Fibroblast of skin of scalp (primary cell): ENCODE results near the gene GNAT1.
"Not testable (repeated sequence)": the region's sequence is repeated elsewhere in the genome, so short reads cannot be mapped to it uniquely, and the experiment has no call there.

Experiments
- DNase-seq: peaks from one replicate; pipeline ENCODE4 v3.0.0-alpha.2; 2013

GNAT1 gene

DNA sequence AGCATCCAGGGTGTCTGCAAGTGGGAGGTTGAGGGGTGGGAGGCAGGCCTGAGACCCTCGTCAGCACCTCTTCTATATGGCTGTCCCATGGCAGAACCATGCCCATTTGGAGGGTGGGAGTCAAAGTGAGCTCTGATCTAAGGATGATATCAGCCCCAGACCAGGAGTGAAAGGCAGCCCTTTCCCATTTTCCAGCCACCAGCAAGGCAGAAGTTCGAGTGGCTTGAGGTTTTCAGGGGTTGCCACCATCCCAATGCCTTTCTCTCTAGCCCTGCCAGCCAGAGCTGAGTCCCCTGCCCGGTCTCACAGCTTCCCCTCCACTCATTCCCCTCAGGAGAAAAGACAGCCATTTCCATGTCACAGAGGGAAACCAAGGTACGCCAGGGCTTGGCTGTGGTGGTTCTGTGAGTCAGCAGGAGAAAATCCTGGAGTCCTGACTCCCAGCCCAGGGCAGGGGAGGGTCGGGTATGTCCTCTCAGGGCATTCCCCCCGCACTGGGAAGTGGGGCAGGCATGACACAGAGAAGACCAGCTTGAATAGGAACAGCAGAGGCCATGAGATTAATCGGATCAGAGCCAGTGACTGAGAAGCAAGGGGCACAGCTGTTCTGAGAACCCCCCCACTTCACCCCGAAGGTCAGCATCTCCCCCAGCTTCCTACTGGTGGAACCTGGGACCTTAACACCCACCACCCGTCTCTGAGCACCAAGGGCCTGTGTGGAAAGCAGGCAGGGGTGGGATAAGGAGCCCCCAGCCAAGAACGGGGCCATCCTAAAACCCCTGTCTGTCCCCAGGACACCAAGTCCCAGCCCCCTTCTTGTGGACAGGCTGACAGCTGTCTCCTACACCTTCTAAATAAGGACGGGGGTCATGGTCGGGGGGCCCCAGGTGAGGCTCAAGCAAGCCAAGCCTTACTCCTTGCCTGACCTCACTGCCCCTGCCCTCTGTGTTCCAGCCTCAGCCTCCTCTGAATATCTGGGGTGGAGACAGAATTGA, 12.7 kb downstream of the GNAT1 start:
- DNase-seq, result no peak

DNA sequence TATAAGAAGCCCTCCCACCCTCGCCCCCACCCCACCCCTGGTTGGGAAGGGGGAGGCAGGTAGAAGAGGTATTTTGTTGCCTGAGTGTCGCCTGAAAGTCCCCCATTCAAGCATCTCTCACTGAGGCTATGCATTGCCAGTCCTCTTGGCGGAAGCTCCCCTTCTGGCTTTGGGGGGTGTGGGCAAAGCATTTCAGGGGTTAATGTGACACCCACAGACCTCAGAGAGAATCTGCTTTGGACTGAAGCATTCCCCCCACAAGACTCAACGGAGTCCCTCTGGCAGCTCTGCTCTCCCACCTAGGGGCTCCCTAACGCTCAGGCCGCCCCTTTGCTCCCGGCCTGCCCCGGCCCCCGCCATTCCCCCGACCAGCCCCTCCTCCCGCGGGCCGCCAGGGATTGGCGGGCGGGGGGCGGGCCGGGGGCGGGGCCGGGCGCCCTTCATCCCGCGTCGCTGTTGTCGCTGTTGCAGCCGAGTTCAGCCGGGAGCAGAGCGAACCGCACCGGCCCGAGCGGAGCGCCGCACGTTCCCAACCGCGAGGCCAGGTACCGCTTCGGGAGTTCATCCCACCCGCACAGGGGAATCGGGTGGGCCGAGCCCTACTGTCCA, 13.5 kb downstream of the GNAT1 start, which contains the start of gene SLC38A3:
Gene SLC38A3 (plus strand): TSS at position 468 of the 609 bp plus-strand sequence. CDS start 8,929 bp downstream, outside the sequence.
- no peak for DNase-seq

DNA sequence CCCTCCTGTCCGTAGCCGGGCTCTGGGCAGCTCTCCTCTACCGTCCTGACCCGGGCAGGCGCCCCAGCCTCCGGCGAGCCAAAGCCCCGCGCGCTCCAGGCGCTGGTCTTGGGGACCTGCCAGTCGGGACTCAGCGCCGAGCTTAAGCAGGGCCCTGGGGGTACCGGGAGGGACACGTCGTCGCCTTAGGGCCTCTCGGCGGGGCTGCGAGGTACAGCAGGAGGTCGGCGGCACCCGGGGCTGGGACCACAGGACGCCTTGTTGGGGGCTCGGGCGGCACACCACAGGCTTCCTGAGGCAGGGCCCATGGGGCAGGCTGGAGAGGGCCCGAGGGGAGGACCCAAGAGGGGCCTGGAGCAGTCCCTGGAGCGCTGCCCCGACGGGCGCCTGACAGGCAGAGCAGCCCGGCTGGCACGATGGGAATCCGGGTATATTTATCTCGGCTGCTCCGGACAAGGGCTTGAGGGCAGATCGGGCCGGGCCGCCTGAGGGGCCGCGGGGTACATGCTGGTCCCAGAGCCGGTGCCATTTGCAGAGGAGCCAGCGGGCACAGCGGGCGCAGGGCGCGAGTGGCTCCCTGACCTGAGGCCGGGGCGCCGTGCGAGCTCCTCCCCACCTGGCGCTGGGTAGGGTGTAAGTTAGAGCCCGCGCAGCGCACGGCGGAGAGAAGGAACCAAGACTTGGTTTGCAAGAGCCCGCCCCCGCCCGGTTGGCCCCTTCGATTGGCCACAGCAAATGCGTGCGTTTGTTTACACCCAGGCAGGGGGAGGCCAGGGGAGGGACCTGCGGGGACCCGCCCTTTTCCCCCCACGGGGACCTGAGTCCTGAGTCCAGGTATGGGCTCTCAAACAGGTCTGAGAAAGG, 14.2 kb downstream of the GNAT1 start:
- no peak for DNase-seq

DNA sequence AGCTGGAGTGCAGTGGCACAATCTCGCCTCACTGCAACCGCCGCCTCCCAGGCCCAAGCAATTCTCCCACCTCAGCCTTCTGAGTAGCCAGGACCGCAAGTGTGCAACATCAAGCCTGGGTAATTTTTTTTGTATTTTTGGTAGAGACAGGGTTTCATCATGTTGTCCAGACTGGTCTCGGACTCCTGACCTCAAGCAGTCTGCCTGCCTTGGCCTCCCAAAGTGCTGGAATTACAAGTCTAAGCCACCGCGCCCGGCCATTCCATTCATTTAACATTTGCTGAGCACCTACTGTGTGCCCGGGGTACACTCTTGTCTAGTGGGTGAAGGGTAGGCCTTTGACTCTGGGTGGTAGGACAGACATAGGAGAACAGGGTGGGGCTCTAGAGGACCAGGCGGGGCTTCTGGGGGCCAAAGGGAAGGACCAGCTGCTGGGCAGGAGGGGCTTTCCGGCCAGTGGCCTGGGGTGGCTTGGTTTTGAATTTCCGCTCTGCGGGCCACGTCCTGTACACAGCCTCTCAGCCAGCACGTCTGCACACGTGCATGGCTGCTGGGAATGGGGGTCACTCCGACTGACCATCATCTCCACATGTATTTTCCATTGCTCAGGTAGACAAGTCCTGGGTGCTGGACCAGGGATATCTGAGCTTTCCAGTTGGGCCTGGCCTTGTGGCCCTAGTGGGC, 16.1 kb downstream of the GNAT1 start:
- no peak for DNase-seq

DNA sequence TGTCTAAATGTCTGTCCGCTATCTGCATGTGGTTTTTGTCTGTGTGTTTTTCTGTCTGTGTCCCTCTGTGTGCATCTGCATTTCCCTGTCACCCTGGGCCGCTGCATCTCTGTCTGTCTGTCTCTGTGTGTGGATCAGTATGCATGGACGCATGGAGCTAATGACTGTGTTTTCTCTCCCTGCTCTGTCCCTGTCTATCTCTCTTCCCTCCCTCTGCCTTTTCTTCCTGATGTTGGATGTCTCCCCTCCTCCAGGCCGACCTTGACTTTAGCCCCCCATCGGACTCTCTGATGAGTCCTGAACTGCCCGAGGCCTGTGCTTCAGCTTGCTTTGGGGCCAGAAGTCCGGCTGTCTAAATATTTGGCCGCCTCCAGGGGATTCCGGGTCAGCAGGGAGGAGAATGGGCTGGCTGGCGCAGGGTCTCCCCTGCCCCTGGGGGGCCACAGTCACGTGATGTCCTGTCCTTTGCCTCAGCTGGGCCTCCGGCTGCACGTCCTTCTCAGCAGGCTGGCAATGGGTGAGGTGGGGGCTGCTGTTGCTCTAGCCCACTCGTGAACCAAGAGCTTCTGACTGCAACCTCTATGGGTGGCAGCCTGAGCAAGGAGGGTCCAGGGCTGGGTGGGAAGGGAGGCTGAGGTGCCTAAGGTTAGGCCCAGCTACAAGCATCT, 17.4 kb downstream of the GNAT1 start:
- DNase-seq, result no peak

DNA sequence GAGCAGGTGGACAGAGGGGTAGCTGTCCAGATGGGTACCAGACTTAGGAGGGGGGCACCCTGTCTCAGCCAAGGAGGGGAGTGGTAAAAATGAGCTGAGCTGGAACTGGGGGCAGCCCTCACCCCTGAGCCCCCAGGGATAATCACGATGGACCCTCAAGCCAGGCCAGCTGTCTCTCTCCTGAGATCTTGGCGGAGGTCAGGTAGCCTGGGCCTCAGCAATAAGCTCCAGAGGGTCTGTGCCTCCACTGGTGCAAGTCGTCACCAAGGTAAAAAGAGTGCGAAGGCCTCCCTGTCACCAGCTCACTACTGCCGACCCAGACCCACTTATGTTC, 18.7 kb downstream of the GNAT1 start:
- DNase-seq, result no peak

DNA sequence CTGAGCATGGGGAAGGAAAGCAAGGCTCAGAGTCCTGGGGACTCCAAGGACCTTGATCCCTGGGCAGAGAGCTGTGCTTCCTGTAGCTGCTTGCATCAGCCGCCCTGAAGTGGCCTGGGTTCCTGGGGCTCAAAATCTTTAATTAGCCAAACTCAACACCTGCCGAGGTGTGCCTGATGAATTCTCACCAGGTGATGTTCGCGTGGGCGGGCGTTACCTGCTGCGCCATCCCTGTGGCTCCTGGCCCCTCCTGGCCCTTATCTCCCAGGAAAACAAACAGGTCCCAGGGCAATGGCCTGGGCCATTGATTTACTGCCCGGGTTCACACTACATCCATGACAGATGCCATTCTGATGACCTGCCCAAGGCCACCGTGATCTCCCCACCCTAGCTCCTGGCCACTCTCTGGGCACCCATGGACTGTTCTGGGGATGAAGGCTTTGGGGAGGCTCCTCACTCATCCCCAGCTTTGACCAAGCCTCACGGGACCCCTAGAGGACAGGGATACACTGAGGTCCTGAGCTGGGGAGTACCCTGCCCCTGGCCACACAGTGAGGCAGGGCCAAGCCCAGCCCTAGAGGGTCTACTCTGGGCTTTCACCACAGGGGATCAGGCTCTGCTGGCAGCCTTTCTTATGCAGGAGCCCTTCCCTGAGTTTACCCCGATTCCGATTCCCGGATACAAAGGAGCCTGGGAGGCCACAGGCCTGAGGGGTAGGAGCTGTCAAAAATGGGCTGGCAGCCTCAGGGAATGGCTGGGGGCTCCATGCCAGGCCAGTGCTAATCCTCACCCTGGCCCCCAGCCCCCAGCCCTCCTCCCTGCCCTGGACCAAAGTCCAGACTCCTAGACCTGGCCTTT, 19.3 kb downstream of the GNAT1 start:
- no peak for DNase-seq

DNA sequence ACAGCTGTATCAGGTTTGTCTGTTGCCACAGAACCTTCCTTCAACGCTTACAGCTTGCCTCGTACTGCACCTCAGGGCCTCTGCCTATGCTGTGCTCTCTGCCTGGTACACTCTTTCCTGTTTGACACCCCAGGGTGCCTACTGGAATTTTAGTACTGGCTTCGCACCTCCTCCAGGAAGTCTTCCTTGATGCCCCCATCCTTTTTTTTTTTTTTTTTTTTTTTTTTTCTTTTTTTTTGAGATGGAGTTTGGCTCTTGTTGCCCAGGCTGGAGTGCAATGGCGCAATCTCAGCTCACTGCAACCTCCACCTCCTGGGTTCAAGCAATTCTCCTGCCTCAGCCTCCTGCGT, 19.9 kb downstream of the GNAT1 start:
- not testable (repeated sequence) for DNase-seq

DNA sequence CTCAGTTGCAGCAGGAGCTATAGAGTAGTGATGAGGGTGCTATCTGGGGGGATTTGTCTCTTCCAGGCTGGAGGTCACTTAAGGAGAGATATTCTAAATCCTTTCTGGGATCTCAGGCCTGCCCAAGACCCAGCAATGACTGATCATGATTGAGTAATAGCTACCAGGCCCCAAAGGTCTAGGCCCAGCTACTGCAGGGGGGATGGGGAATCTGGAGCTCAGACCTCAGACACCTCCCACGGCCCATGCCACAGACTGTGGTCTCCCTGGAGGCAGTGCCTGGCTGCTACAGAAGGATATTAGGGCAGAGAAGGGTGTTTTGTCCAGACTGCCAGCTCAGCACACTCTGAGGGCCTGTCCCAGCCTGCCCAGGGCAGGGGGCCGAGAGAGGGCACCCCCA, 20.5 kb downstream of the GNAT1 start:
- DNase-seq, result peak; percentile 63

DNA sequence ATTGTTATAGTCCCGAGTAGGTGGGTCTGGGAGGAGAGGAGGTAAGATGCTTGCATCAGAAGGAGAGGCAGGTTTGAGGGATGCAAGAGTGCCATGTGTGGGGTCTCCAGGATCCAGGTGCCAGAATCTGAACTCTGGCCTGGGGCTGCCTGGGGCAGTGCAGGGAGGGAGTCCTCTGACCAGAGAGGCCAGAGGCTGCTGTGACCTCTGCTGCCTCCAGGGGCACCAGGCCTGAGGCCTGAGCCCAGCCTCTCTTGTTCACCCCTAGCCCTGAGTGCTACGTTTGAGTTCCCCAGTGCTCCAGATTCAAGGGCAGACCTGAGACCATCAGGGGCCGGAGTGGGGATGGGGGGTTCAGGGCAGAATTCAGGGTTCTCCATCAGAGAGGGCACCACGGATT, 21.1 kb downstream of the GNAT1 start:
- DNase-seq, result no peak

DNA sequence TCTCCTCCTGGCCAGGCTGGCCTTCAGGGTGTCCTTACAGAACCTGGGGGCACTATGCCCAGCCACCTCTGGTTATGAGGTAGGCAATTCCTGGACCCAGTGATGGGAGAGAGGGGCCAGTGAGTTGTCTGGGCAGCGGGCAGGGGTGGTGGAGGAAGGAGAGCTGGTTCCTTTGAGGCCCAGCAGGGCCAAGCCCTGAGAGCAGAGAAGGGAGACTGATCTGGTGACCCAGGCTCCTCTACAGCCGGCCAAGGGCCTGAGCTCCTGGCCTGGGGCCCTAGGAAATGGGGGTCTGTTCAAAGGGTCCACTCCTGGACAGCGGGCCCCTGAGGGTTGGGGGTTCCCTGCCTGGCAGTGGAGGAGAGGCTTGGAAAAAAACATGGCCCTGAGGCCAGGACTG, 21.6 kb downstream of the GNAT1 start:
- no peak for DNase-seq

DNA sequence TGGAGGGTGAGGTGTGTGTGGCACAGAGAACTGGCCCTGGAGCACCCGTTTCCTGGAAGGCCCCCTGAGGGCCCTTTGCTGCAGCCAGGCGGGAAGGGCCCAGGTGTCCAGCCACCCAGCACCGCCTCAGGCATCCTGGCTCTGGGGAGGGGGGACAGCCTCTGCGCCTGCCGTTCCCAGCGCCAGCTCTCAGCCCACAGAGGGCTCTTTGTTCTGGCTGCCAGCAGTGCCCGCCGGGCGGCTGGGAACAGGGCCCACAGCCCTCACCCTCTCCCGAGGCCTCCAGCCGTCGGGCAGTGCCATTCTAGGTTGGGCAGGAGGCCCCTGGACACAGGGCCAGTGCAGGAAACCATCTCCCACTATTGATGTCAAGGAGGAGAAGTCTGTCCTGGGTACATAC, 22.0 kb downstream of the GNAT1 start:
- no peak for DNase-seq

DNA sequence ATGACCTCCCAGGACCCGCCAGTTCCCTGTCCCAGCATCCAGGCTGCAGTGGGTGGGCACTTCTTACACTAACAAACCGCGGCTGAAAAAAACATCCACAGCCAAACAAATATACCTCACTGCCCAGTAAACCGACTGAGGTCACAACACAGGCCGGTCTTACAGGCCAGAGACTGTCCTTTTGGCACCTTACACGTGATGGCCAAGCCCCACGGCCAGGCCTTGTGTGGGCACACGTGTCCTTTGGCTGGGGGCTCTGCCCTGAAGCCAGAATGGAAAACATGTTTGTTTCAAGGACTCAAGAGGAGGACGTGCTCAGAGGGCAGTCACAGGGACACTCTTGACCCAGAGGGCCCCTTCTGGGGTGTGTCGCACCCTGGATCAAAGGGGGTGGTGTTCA, 23.4 kb downstream of the GNAT1 start:
- no peak for DNase-seq

DNA sequence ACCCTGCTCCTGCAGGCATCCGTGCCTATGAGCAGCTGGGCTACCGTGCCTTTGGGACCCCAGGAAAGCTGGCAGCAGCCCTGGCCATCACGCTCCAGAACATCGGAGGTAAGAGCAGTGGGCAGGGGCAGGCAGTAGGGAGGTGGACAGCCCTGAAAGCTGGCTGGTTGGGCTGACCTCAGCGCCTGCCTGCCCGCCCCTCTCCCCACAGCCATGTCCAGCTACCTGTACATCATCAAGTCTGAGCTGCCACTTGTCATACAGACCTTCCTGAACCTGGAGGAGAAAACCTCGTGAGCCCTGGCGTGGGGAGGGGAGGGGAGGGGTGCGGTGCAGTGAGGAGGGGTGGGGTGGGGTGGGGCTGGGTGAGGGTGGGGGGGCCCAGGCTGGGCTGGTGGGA, 24.1 kb downstream of the GNAT1 start:
- DNase-seq, result no peak

DNA sequence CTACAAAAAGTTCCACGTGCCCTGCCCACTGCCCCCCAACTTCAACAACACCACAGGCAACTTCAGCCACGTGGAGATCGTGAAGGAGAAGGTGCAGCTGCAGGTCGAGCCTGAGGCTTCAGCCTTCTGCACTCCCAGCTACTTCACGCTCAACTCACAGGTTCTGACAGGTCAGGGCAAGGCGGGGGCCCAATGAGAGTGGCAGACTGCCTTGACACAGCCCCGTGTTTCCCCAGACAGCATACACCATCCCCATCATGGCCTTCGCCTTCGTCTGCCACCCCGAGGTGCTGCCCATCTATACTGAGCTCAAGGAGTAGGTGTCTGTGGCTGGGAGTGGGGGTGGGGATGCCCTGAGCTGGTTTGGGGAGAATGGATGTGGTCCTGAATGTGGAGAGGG, 26.3 kb downstream of the GNAT1 start:
- no peak for DNase-seq

DNA sequence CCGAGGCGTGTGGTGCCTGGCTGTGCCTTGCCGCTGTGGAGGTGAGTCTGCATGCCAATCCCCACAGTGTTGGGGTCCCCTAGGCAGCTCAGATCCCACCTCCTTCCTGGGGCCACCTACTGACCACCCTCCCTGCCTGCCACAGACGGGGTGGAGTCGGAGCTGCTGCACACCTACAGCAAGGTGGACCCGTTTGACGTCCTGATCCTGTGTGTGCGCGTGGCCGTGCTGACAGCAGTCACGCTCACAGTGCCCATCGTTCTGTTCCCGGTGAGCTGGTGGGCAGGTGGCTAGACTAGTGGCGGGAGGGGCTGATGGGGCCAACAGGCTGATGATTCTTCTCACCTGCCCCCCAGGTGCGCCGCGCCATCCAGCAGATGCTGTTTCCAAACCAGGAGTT, 27.0 kb downstream of the GNAT1 start:
- DNase-seq, result no peak

DNA sequence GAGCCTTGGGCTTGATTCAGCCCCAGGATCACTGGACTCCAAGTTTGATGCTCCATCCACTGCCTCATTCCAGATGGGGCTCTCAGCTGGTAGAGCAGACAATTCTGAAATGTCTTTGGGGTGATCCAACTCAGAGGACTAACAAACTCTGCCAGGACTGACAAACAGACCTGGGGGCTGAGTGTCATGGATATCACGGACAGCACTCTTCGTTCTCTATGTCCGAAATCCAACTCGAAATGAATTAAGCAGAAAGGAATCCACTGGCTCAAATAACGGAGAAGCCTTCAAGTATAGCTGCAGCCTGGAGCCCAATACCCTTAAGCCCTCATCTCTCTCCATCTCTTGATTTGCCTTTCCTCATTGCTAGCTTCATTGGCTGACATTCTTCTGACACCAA, 27.9 kb downstream of the GNAT1 start:
- DNase-seq, result no peak

DNA sequence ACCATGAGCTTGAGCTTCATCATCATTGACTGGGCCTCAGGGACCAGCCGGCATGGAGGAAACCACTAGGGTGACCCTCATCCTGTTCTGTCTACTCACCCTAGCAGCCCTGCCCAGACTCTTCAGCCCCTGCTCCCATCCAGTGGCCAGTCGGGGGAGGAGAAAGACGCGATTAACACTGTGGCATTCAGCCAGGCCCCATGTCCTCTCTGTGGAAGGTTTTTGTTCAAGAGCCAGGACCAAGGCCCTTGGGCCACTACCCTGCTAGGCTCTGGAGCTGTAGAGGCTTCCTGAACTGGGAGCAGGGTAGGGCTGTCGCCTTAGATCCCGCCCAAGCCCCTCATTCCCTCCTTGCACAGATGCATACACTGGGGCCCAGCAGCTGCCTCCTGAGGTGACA, 28.7 kb downstream of the GNAT1 start:
- DNase-seq, result no peak

DNA sequence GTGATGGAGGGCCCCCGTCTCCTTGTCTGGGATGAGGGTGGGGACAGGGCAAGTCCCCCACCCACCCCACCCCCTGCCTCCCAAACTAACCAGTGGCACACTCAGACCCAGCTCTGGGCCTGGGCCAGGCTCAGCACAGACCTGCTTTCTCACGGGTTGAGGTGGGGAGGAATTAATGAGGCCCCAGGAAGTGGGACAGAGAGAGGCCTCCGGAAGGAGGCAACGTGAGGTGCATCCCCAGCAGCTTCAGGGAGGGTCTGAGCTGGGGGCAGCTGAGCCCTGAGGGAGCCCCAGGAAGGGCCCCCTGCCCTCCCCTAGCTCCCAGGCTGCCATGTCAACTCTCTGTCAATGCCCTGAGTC, 29.6 kb downstream of the GNAT1 start:
- DNase-seq, result no peak

DNA sequence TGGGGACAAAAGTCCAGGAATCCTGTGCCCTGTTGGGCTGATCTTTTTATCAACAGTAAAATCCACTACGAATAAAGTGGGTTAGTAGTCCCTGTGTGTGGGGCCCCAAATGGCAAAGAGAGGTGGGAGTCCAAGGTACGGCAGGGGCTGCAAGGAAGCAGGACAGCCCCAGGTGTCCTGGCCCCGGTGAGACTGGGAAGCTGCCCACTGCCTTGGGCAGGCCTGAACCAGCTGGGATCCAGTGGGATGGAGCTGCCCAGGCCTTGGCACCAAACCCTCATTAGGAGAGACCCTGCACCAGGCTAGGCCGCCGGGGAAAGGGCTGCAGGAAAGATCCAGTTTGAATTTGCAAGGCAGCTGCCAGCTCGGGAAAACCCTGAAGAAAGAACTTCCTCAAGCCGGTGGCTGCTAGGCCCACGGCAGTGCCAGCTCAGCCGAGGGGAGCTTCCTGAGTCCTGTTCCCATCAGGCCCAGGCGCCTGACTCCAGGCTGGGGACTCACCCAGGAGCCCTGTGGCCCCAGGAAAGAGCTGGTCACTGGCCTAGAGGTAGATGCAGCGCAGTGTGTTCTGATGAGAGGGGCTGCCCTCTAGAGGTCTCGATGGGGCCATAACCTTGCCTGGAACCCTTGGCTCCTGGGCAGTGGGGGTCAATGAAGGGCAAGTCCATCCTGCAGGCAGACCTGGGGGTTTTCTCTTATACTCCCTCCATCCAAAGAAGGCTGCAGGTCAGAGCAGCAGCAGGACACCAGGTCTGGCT, 30.2 kb downstream of the GNAT1 start:
- DNase-seq, result no peak

DNA sequence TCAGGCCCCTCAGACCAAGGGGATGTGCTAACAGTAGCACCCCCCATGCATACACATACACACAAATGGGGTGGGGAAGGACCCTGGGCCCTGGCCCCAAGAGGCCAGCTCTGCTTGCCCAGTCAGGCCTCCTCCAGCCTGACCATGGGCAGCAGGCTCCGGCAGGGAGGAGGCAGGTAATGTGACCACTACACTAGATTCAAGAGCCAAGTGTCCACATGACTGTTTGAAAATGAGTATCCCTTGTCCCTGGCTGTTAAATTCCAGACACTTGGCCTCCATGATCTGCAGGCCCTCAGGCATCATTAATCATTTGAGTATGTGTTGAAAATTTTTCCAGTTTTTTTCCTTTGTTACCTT, 30.7 kb downstream of the GNAT1 start:
- DNase-seq, result no peak
